Right renal pelvis (tissue), 4 donors: ENCODE data around the gene WFDC1. TPM values are rescaled to one million over a fixed set of nuclear protein-coding genes. Genes with fewer than 3 reads are reported as not detected.

ENCODE experiments used
- DNase-seq, 4 donors: peaks; one replicate each; pipeline ENCODE4 v3.0.0-alpha.2; 2013; ENCODE audit warnings: low read depth in 4 of 4, low spot score in 3 of 4, missing footprints in 1 of 4
- polyA plus RNA-seq, 4 donors: library from polyadenylated mRNA; unstranded; fragments of 120-200 nt; gene quantifications; one replicate each; pipeline ENCODE4 v1.2.1, GENCODE V29; 2013; ENCODE audit not compliant: insufficient read length in 4 of 4

The WFDC1 gene
- polyA plus RNA-seq, 4 donors: 2.8 to 5.0 (median 3.8) TPM

DNA sequence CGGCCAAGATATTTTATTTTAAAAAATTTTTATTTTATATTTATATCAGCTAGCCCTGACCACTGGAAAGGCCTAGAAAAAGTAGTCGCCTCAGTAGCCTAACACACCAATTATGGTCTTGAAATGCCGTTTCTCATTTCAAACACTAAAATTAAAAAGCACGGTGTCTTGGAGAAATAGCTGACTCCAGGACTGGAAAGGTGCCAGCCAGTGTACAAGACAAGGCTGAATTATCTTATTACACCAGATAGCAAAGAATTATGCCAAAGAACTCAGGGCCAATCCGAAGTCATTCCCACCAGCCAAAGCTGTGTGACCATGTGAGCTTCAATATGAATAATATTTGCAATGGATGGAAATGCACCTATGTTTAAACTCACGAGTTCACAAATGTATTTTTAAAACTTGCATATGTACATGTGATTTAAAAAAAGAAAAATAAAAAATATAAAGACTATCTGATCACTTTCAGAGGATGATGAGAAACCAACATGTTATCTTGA is 53.8 kb downstream of the WFDC1 start:
- no peak for DNase-seq

DNA sequence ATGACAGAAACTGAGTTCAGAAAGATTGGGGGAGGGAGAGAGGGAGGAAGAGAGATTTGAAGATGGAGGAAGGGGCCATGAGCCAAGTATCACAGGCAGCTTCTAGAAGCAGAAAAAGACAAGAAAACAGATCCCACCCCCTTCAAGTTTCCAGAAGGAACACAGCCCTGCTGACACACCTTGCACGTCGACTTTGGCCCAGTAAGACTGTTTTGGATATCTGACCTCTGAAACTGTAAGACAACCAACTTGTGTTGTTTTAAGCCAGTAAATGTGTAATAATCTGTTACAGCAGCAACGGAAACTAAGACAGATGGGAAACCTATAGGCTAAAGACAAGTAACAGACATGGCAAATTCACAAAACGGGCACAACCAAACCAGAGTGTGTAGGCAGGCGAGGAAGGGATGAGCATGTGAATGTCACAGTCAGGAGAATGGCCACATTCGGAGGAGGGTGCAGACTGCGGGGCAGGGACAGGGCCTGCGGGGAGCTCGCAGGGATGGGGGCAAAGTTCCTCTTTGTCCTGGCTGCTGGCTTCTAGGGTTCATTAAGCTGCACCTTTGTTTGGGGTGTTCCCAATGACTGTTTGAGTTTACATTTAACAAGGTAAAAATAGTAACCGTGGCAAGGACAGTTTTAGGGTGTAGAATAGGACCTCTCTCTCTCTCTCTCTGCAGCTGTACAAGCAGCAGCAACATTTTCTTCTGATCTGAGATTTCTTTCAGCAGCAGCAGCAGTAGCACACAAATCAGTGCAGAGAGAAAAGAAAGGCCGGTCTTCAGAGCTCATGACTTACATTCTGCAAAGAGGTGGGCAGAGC is 55.4 kb downstream of the WFDC1 start:
- no peak for DNase-seq

- DNase-seq: no peak
Measured at GRCh38 chr16:84350685-84351400, 56.2 kb downstream of the WFDC1 start.

- no peak for DNase-seq
Measured at GRCh38 chr16:84351630-84352029, 57.0 kb downstream of the WFDC1 start.

DNA sequence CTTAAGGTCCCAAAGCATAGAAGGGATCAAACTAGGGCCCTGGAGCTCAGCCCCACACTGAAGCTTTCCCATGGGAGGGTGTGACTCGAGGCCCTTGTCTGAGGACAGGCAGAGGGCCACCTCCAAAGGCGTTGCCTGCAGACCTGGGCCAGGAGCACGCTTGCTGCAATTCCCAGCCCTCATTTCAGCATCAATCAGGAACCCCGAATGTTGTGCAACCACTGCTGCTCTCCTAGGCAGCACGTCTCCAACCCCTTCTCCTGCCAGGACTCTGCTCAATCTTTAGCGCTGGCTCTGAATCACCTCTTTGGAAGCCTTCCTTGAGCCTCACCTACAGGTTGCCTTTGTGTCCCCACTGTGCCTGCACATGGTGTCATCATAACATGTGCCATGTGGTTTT is 59.6 kb downstream of the WFDC1 start:
- no peak for DNase-seq

GRCh38 chr16:84355149-84355548 is 60.5 kb downstream of the WFDC1 start:
- DNase-seq: no peak

- DNase-seq: no peak
Measured at GRCh38 chr16:84356176-84356575, 61.5 kb downstream of the WFDC1 start.

DNA sequence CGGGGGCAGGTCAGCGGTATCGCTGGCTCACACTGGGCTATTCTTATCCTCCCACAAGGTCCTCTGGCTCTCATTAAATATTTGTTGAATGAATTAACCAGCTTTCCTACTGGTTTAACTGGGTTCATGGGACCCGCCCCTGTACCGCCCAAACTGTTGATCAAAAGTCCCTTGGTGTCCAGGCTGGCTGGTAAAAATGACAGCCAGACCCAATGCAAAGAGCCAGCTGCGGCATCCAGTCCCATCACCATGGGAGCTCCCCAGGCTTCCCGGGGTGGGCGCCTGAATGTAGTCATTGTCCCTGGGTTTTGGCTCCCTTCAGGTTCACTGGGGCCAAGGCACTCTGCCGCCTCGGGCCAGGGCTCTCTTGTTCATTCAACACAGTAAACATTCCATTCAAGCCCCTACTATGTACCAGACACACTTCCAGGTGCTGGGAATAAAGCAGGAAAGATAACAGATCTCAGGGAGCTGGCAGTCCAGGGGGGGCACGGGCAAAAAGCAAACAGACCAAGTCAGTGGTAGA is 62.0 kb downstream of the WFDC1 start:
- DNase-seq: no peak

DNA sequence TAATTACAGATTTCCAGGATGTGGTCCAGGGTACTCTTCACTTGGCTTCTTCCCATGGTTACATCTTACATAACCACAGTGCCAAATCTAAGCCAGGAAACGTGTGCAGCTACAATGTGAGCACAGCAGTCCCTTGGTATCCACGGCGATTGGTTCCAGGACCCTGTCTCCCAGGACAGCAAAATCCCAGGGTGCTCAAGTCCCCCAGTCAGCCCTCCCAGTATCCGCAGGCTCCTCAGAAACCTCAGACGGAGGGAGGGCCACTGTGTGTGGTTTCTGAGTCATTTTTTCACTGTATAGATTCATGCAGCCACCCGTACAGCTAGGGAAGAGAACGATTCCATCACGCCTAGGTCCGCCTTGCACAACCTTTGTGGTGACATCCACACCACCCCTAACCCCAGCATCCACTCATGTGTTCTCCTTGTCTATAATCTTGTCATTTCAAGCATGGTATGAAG is 62.5 kb downstream of the WFDC1 start:
- DNase-seq: no peak

- no peak for DNase-seq
Measured at GRCh38 chr16:84358601-84359295, 64.1 kb downstream of the WFDC1 start.

GRCh38 chr16:84359326-84359725 is 64.6 kb downstream of the WFDC1 start:
- no peak for DNase-seq

DNA sequence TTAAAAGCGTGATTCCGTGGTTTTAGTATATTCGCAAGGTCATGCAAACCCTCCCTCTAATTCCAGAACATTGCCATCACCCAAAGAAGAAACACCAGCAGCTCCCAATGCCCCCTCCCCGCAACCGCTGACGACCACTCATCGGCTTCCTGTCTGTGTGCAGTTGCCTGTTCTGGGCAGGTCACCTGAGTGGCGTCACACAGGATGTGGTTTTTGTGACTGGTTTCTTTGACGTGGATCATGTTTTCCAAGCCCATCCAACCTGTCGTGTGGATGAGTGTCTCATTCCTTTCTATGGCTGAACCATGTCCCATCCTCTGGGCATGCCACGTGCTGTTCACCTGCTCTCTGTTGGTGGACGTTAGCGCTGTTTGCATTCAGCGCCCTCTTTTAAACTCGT is 65.5 kb downstream of the WFDC1 start:
- no peak for DNase-seq

DNA sequence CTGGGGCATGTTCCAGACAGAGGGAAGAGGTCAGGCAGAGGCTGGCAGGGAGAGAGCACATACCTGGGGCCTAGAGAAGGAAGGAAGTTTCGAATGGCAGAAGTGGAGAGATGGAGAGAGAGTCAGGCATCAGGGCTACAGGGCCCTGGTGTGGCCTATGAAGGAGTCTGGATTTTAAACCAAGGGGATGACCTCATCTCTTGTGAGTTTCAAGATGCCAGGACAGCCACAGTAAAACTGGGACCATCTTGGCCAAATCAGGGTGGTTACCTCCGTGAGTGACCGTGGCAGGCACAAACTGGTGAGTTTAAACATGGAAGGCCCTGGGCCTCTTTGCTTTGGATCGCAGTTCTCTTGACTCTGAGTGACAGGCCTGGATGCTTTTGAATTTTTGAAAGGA is 66.1 kb downstream of the WFDC1 start:
- DNase-seq: no peak

DNA sequence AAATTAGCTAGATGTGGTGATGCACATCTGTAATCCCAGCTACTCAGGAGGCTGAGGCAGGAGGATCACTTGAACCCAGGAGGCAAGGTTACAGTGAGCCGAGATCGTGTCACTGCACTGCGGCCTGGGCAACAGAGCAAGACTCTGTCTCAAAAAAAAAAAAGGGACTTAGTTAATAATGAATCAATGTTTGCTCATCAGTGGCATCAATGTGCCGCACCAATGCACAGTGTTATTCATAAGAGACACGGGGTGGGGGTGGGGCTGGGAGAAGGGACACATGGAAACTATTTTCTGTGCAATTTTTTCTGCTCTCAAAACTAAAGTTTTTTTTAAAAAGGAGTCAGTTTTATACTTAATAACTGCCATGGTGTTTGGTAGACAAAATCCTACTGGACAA is 66.9 kb downstream of the WFDC1 start:
- DNase-seq: no peak

- DNase-seq: no peak
Measured at GRCh38 chr16:84362471-84362941, 67.8 kb downstream of the WFDC1 start.

- no peak for DNase-seq
Measured at GRCh38 chr16:84366208-84366607, 71.5 kb downstream of the WFDC1 start.

DNA sequence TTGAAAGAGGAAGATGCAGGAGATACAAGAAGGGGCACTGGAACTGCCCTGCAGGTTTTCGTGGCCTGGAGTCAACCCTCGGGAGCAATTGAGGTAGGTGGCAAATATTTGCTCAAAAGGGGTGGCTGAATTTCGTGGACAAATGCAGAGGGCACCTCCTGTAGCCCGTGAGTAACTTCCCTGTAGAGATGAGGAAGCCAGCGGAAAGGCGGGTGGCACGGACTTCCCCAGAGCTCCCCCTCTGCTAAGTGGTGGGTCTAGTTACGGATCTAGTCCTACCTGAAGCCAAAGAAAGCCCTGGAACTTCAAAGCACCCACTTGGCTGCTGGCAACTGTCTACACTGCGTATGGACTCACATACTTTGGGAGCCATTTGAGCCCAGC is 72.6 kb downstream of the WFDC1 start:
- no peak for DNase-seq

DNA sequence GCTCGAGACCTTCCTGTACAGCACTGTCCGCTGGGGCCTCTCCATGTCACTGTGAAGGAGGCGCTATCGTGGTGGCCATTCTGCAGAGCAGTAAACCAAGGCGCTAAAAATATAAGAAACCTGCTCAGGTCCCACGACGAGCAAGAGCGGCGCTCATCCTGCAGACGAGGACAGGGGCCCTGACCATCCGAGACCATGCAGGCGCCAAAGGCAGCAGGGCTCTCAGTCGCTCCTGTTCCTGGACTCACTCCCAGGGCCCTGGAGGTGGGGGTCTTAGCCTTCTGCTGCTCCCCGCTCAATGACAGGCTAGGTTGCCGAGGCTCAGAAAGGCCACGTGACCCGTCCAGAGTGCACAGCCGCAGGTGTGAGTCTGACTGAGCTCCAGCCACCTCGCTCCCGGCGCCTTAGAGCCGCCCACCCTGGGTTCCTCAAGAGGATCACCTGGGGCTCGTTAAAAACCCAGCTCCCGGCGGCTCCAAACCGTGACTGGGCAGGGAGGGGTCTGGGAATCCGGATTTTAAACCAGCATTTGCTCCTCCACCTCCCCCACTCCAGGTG is 73.2 kb downstream of the WFDC1 start:
- no peak for DNase-seq

- peak in 2 of 4 donors; percentile 20 to 25 for DNase-seq
Measured at GRCh38 chr16:84368308-84368996, 73.8 kb downstream of the WFDC1 start, which contains the start of gene ATP2C2. Gene ATP2C2 (plus strand): TSS chr16:84368538. CDS start chr16:84368616, 78 bp downstream.

GRCh38 chr16:84369105-84369504 is 74.4 kb downstream of the WFDC1 start:
- DNase-seq: no peak
